ENCODE data around the gene PSMD2.

DNA sequence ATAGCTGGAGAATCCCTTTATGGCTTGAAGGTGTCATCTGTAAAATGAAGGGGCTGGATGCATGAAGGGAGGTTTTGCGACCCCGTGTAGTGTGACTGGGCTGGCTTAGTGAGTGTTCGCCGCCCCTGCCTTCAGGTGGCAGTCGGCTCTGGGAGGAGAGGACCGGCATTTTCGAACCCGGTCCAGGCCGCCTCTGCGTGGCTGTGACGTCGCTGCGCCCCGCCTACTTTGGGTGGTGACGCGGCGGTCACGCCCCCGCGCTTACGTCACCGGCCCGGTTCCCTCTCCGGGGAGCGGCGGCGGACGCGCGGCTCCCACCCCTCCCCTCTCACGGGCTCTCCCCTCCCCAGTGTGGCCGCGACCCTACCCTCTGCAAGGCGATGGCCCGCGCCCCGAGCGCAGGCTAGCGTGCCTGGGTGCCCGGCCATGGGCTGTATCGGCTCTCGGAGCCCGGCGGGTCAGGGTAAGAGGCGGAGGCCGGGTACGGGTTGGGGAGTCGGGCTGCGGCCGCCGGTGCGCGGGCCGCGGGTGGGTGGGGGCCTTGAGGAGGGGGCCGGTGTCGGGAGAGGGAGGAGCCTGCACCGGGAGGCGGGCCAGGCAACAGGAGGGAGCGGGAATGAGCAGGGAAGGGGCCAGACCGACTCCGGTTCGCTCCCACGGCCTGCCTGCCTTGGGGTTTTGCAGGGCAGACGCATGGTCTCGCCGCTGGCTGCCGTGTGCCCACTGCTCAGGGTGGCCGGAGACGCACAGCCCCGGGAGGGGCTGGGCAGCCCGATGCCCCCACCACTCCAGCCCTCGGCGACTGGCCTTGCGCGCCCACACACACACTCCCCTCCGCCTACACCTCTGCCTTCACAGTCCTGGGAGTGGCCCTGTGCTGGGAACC, 36.9 kb downstream of the PSMD2 start:
- no peak for TF ChIP-seq POLR2A (IDR thresholded peaks at IDR 0.05; ENCODE audit: low read depth, low read length)
- TF ChIP-seq, protein P1, sequence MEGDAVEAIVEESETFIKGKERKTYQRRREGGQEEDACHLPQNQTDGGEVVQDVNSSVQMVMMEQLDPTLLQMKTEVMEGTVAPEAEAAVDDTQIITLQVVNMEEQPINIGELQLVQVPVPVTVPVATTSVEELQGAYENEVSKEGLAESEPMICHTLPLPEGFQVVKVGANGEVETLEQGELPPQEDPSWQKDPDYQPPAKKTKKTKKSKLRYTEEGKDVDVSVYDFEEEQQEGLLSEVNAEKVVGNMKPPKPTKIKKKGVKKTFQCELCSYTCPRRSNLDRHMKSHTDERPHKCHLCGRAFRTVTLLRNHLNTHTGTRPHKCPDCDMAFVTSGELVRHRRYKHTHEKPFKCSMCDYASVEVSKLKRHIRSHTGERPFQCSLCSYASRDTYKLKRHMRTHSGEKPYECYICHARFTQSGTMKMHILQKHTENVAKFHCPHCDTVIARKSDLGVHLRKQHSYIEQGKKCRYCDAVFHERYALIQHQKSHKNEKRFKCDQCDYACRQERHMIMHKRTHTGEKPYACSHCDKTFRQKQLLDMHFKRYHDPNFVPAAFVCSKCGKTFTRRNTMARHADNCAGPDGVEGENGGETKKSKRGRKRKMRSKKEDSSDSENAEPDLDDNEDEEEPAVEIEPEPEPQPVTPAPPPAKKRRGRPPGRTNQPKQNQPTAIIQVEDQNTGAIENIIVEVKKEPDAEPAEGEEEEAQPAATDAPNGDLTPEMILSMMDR (IDR thresholded peaks at IDR 0.05; ENCODE audit: extremely low read depth in 1 of 2, insufficient read depth in 1 of 2, low read depth in 1 of 2, low read length in 2 of 2), result no peak
- TF ChIP-seq POLR2AphosphoS5 (IDR thresholded peaks at IDR 0.05; ENCODE audit: insufficient read depth, low read depth, low read length), result peak; percentile 84
- no peak for TF ChIP-seq MYC (IDR thresholded peaks at IDR 0.05; ENCODE audit: low read depth, low read length)
- TF ChIP-seq, protein P2, sequence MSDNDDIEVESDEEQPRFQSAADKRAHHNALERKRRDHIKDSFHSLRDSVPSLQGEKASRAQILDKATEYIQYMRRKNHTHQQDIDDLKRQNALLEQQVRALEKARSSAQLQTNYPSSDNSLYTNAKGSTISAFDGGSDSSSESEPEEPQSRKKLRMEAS (IDR thresholded peaks at IDR 0.05; ENCODE audit: insufficient read depth, insufficient read length), result no peak
- peak; percentile 14 for TF ChIP-seq FOS (IDR thresholded peaks at IDR 0.05; ENCODE audit: borderline replicate concordance, insufficient read depth, low read length)

All from endothelial cell of umbilical vein (primary cell).